Stimulated activated CD4-positive, alpha-beta T cell treated with anti-CD3 and anti-CD28 coated beads, TNF-alpha, amount 100 ng/mL, for 1 hour (primary cell): ENCODE data around the gene CAMKK1.
"Not testable (repeated sequence)": the region's sequence is repeated elsewhere in the genome, so short reads cannot be mapped to it uniquely, and the experiment has no call there.

Source experiments
- DNase-seq, 3 donors: peaks; one replicate each; pipeline ENCODE4 v3.0.0-alpha.2; 2020; ENCODE audit warnings: low read depth in 3 of 3, low spot score in 1 of 3

Gene CAMKK1

GRCh38 chr17:3847165-3847670 lies 45.6 kb downstream of the CAMKK1 start:
- DNase-seq: no peak

GRCh38 chr17:3846437-3847164 lies 46.3 kb downstream of the CAMKK1 start:
- DNase-seq: no peak

- DNase-seq: peak; percentile 76 to 92 (median 87)
These were observed 47.0 kb downstream of the CAMKK1 start, which contains the start of gene NCBP3 for GRCh38 chr17:3845621-3846436. Gene NCBP3 (minus strand): TSS chr17:3846246. CDS start chr17:3846223, 23 bp downstream.

GRCh38 chr17:3845291-3845620 lies 47.6 kb downstream of the CAMKK1 start:
- DNase-seq: peak in 1 of 3 donors; percentile 10

- not testable (repeated sequence) for DNase-seq
These were observed 48.3 kb downstream of the CAMKK1 start for GRCh38 chr17:3844556-3844955.

GRCh38 chr17:3843935-3844516 lies 48.8 kb downstream of the CAMKK1 start:
- peak in 1 of 3 donors; percentile 37 for DNase-seq

- DNase-seq: no peak
These were observed 54.6 kb downstream of the CAMKK1 start for GRCh38 chr17:3838206-3838605.

- no peak for DNase-seq
These were observed 56.3 kb downstream of the CAMKK1 start for GRCh38 chr17:3836551-3836950.

- DNase-seq: no peak
These were observed 57.2 kb downstream of the CAMKK1 start for GRCh38 chr17:3835410-3836229.

GRCh38 chr17:3834811-3835210 lies 58.0 kb downstream of the CAMKK1 start:
- no peak for DNase-seq

- no peak for DNase-seq
These were observed 64.0 kb downstream of the CAMKK1 start for GRCh38 chr17:3828852-3829232.

GRCh38 chr17:3828151-3828851 lies 64.6 kb downstream of the CAMKK1 start:
- DNase-seq: no peak

GRCh38 chr17:3827124-3827773 lies 65.6 kb downstream of the CAMKK1 start:
- DNase-seq: peak; percentile 23 to 37 (median 36)

- DNase-seq: no peak
These were observed 66.7 kb downstream of the CAMKK1 start for GRCh38 chr17:3826191-3826590.

- DNase-seq: no peak
These were observed 71.8 kb downstream of the CAMKK1 start for GRCh38 chr17:3821101-3821500.

- no peak for DNase-seq
These were observed 74.1 kb downstream of the CAMKK1 start for GRCh38 chr17:3818786-3819185.

- DNase-seq: no peak
These were observed 74.8 kb downstream of the CAMKK1 start for GRCh38 chr17:3817851-3818605.

- DNase-seq: no peak
These were observed 76.9 kb downstream of the CAMKK1 start for GRCh38 chr17:3815925-3816324.

- no peak for DNase-seq
These were observed 77.7 kb downstream of the CAMKK1 start for GRCh38 chr17:3815122-3815521.
